Astrocyte of the cerebellum (primary cell): ENCODE data around the gene INSYN1.

Experiments
- DNase-seq: peaks from one replicate; pipeline ENCODE4 v3.0.0-alpha.2; 2011; ENCODE audit warnings: low read depth
- H3K4me3 ChIP-seq: 2 replicates; pipeline ENCODE4 v1.5.1; 2011; ENCODE audit warnings: mild to moderate bottlenecking, low read depth, low read length, moderate library complexity
- in situ Hi-C: cut with HindIII; loops from 2 replicates; pipeline ENCODE4 v1.10.0; 2017; ENCODE audit warnings: low sequenced_read_pairs
- TF ChIP-seq, protein P1 (sequence below): IDR thresholded peaks from 2 replicates; pipeline ENCODE4 v1.5.1; 2012; ENCODE audit warnings: low read length, low read depth, moderate library complexity, mild to moderate bottlenecking; ENCODE audit errors: missing control alignments

Gene INSYN1

DNA sequence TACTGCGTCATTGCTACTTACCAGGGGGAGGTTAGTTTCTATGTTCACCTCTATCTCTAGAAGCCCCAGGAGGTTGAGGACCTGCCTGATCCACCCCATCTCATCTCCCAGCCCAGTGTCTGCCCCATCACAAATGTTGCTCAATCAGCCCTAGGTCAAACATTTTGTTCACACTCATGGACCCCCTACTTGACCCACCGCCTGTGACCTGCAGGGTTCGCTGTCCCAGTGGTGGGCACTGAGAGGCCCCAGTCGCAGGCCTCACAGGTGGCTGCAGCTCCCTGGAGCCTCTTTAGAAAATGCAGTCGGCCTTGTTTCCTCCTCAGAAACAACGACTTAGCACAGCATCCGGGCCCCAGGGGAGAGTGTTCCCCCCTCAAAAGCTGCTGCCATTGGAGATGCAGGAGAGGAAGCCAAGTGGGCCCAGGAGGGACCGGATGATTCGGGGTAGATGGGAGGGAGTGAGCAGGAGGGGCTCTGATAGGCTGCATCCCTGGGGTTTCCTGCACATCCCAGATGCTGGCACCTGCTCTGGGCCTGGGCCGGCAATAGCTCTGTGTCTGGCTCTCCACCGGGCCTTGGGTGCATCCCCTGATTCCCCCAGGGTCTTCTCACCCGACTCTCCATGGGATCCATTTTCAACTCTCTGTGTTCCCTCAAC lies 18.4 kb upstream of the INSYN1 start:
- in situ Hi-C loops, result no loop called here
- TF ChIP-seq, protein P1, sequence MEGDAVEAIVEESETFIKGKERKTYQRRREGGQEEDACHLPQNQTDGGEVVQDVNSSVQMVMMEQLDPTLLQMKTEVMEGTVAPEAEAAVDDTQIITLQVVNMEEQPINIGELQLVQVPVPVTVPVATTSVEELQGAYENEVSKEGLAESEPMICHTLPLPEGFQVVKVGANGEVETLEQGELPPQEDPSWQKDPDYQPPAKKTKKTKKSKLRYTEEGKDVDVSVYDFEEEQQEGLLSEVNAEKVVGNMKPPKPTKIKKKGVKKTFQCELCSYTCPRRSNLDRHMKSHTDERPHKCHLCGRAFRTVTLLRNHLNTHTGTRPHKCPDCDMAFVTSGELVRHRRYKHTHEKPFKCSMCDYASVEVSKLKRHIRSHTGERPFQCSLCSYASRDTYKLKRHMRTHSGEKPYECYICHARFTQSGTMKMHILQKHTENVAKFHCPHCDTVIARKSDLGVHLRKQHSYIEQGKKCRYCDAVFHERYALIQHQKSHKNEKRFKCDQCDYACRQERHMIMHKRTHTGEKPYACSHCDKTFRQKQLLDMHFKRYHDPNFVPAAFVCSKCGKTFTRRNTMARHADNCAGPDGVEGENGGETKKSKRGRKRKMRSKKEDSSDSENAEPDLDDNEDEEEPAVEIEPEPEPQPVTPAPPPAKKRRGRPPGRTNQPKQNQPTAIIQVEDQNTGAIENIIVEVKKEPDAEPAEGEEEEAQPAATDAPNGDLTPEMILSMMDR, result no peak

DNA sequence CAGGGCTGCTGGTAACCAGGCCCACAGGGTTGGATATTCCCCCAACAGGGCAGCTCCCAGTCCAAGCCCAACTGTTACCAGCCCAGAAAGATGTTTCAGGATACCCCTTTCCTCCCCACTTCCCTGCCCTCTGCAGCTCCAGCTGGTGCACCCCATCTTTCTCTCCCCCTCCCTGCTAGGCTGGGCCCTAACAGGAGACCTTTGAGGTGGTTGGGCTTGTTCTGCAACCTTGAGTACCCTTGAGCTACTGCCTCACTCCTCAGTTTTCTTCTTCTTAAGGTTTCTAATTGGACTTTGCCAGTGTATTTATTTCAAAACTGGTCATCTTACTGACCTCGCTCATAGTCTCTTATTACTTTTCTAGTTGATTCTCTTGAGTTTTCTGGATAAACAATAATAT lies 16.9 kb upstream of the INSYN1 start:
- DNase-seq, result no peak
- TF ChIP-seq, protein P1, result no peak
- H3K4me3 ChIP-seq, result no peak overlapping the region
- in situ Hi-C loops, result no loop called here

More for the DNA sequence above, 18.4 kb upstream of the INSYN1 start:
- H3K4me3 ChIP-seq, result no peak overlapping the region
- no peak for DNase-seq

DNA sequence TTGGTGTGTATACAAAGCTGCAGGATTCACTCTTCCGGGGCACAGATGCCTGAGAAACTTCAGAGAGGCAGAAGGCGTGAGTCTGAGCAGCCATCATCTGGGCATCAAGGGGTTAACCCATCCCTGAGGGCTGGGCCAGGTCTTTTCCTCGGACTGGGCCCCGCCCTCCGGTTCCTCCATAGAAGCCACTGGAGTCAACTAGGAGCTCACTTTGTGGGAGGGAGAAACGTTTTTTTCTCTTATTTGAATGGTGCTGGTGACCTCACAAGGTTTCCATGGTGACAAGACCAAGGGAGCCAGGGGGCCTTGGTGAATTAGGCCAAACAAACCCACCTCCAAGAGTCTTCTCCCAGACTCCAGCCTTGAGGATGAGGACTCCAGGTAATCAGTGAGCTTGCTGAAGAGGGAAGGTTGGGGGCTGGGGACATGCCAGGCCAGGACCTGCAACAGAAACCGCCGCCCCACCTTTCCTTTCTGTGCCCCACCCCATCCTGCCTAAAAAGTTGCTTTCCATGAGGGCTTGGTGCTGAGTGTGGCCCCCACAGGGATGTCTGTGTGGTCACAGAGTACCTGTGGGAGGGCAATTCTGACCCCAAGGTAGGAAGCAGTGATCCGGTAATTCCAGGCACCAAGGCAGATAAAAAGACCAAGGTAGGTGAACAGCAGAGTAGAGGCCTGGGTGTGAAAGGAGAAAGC lies 14.8 kb upstream of the INSYN1 start:
- in situ Hi-C loops, result no loop called here
- TF ChIP-seq, protein P1, result no peak
- DNase-seq, result no peak
- no peak overlapping the region for H3K4me3 ChIP-seq

DNA sequence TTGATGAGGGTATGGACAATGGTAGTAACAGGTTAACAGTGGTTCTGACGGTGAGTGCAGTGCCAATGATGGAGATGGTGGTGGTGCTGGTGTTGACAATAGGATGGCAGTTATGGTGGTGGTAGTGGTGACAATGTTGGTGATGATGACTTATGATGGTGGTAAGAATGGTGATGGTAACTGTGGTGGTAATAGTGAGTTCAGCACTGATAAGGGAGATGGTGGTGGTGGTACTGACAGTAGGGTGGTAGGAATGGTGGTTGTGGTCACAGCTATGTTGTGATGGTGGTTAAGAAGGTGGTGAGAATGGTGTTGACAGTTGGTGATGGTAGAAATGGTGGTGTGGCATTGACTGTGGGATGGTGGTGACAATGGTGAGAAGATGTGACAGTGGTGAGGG lies 13.4 kb upstream of the INSYN1 start:
- no peak overlapping the region for H3K4me3 ChIP-seq
- in situ Hi-C loops, result no loop called here
- TF ChIP-seq, protein P1, result no peak
- no peak for DNase-seq

DNA sequence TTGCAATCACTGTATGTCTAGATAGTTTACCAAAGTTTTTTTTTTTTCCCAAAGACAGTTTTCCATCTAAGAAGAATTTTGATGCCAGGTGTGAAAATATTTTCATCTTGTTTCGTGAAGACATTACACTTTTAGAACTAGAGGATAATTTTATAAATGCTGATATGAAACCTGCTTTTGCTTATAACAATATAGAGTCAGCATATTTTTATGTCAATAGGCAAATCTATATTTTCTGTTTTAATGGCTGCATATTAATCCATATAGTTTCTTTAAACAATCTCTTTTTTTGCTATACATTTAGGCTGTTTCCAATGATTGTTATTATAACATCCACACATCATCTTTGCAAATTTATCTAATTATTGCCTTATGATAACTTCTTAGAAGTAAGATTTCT lies 12.6 kb upstream of the INSYN1 start:
- DNase-seq, result no peak
- TF ChIP-seq, protein P1, result no peak
- in situ Hi-C loops, result no loop called here

DNA sequence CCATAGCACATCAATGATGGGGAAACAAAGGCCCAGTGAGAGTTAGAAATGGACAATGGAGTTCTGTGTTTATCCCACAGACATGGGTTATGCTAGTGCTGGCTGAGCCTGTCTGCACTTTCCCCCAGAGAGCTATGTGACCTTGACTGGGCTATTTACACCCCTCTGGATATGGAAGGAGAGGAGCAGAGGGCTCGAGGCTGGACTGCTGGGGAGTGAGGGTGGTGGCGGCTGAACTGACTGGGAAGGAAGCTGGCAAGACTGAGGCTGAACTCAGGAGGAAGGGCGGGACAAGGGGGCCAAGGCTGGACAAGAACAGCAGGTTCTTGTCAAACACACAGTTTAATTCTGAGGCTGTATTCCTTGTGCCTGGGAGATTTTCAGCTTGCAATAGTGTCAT lies 10.8 kb upstream of the INSYN1 start:
- in situ Hi-C loops, result no loop called here
- DNase-seq, result no peak
- TF ChIP-seq, protein P1, result no peak
- H3K4me3 ChIP-seq, result no peak overlapping the region

More for the DNA sequence above, 12.6 kb upstream of the INSYN1 start:
- no peak overlapping the region for H3K4me3 ChIP-seq
